Testis (tissue), 2 donors: Measurements from ENCODE around the gene FREM1.

Experiments used
- CTCF ChIP-seq, 3 experiments: fragments of 450-650 bp in 2 of 3; fragments of 200-600 bp in 1 of 3; sonication (generic) in 1 of 3; IDR thresholded peaks; one replicate each; pipeline ENCODE4 v1.5.1; 2016 to 2019; ENCODE audit warnings: antibody characterized with exemption in 3 of 3, mild to moderate bottlenecking in 2 of 3, moderate library complexity in 1 of 3
- POLR2A ChIP-seq: fragments of 450-650 bp; IDR thresholded peaks from one replicate; pipeline ENCODE4 v1.6.1; 2017; ENCODE audit warnings: antibody characterized with exemption, mild to moderate bottlenecking, moderate library complexity

GRCh38 chr9:14846871-14847311 lies 63.3 kb downstream of the FREM1 start:
- TF ChIP-seq POLR2A (no peak), CTCF (IDR thresholded peaks at IDR 0.05) (peak in 2 of 3 experiments; percentile 39 to 61)
